H9 (cell line): ENCODE results near the gene POT1. TPM values are rescaled to one million over a fixed set of nuclear protein-coding genes. Genes with fewer than 3 reads are reported as not detected.

Experiments
- DNase-seq: peaks from one replicate; pipeline ENCODE4 v3.0.0-alpha.2; 2017
- H2AFZ ChIP-seq: one replicate; pipeline ENCODE4 v1.6.1; 2013; ENCODE audit warnings: mild to moderate bottlenecking, low read length, control low read depth, moderate library complexity
- H2AK5ac ChIP-seq: 2 replicates; pipeline ENCODE4 v1.6.1; 2013; ENCODE audit warnings: low read length, control low read depth, mixed read lengths; ENCODE audit not compliant: insufficient read length
- H2BK120ac ChIP-seq: one replicate; pipeline ENCODE4 v1.6.1; 2013; ENCODE audit warnings: low read depth, mild to moderate bottlenecking, low read length, control low read depth, inconsistent platforms; ENCODE audit not compliant: poor library complexity, severe bottlenecking
- H2BK12ac ChIP-seq: 2 replicates; pipeline ENCODE4 v1.6.1; 2013; ENCODE audit warnings: low read length, control low read depth, mixed read lengths, low read depth; ENCODE audit not compliant: insufficient read length
- H2BK15ac ChIP-seq: 2 replicates; pipeline ENCODE4 v1.6.1; 2013; ENCODE audit warnings: low read depth, low read length, control low read depth
- H2BK20ac ChIP-seq: one replicate; pipeline ENCODE4 v1.6.1; 2013; ENCODE audit warnings: low read depth, mild to moderate bottlenecking, low read length, control low read depth, inconsistent platforms; ENCODE audit not compliant: poor library complexity, severe bottlenecking
- H2BK5ac ChIP-seq: 2 replicates; pipeline ENCODE4 v1.6.1; 2013; ENCODE audit warnings: low read length, control low read depth, mixed read lengths; ENCODE audit not compliant: insufficient read length
- H3K14ac ChIP-seq: 2 replicates; pipeline ENCODE4 v1.6.1; 2013; ENCODE audit warnings: low read length, control low read depth; ENCODE audit not compliant: insufficient read depth
- H3K18ac ChIP-seq: 2 replicates; pipeline ENCODE4 v1.6.1; 2013; ENCODE audit warnings: low read depth, mild to moderate bottlenecking, mixed read lengths, low read length, control low read depth; ENCODE audit not compliant: insufficient read length
- H3K23ac ChIP-seq: 2 replicates; pipeline ENCODE4 v1.6.1; 2013; ENCODE audit warnings: low read length, control low read depth, mixed read lengths, low read depth; ENCODE audit not compliant: insufficient read length
- H3K23me2 ChIP-seq: 2 replicates; pipeline ENCODE4 v1.6.1; 2013; ENCODE audit warnings: low read depth, mild to moderate bottlenecking, mixed read lengths, low read length, control low read depth; ENCODE audit not compliant: insufficient read length, poor library complexity, severe bottlenecking
- H3K27ac ChIP-seq: 2 replicates; pipeline ENCODE4 v1.5.1; 2013; ENCODE audit warnings: low read length, control low read depth, mixed read lengths, low read depth; ENCODE audit not compliant: insufficient read length
- H3K27me3 ChIP-seq: 2 replicates; pipeline ENCODE4 v1.6.1; 2013; ENCODE audit warnings: low read length, control low read depth, inconsistent platforms; ENCODE audit not compliant: insufficient read depth
- H3K4ac ChIP-seq: 2 replicates; pipeline ENCODE4 v1.6.1; 2013; ENCODE audit warnings: low read depth, mild to moderate bottlenecking, control low read depth, inconsistent platforms, low read length, moderate library complexity
- H3K4me1 ChIP-seq: 2 replicates; pipeline ENCODE4 v1.6.1; 2013; ENCODE audit warnings: low read length, control low read depth, inconsistent platforms; ENCODE audit not compliant: insufficient read depth
- H3K4me2 ChIP-seq: 2 replicates; pipeline ENCODE4 v1.6.1; 2013; ENCODE audit warnings: low read length, control low read depth, mixed read lengths; ENCODE audit not compliant: insufficient read length, insufficient read depth
- H3K56ac ChIP-seq: 2 replicates; pipeline ENCODE4 v1.6.1; 2013; ENCODE audit warnings: low read depth, mild to moderate bottlenecking, mixed read lengths, low read length, control low read depth; ENCODE audit not compliant: insufficient read length
- H3K79me1 ChIP-seq: 2 replicates; pipeline ENCODE4 v1.6.1; 2013; ENCODE audit warnings: low read depth, mild to moderate bottlenecking, moderate library complexity, low read length, control low read depth, inconsistent platforms; ENCODE audit not compliant: insufficient read depth, poor library complexity, severe bottlenecking
- H3K79me2 ChIP-seq: 2 replicates; pipeline ENCODE4 v1.6.1; 2013; ENCODE audit warnings: low read length, control low read depth, inconsistent platforms; ENCODE audit not compliant: insufficient read depth
- H3K9ac ChIP-seq: 2 replicates; pipeline ENCODE4 v1.6.1; 2013; ENCODE audit warnings: low read length, control low read depth, mixed read lengths; ENCODE audit not compliant: insufficient read length; ENCODE audit errors: extremely low read depth
- H3K9me3 ChIP-seq: one replicate; pipeline ENCODE4 v1.6.1; 2013; ENCODE audit warnings: low read depth, low read length, inconsistent platforms; ENCODE audit not compliant: control insufficient read depth
- H3T11ph ChIP-seq: one replicate; pipeline ENCODE4 v1.6.1; 2013; ENCODE audit warnings: mild to moderate bottlenecking, low read length, control low read depth, inconsistent platforms
- H4K20me1 ChIP-seq: one replicate; pipeline ENCODE4 v1.6.1; 2013; ENCODE audit not compliant: control insufficient read depth, insufficient read length, insufficient read depth
- H4K5ac ChIP-seq: 2 replicates; pipeline ENCODE4 v1.6.1; 2013; ENCODE audit warnings: low read depth, mild to moderate bottlenecking, mixed read lengths, low read length, control low read depth; ENCODE audit not compliant: insufficient read length
- H4K8ac ChIP-seq: replicated peaks from 2 replicates; pipeline ENCODE4 v1.6.1; 2013; ENCODE audit warnings: low read length, control low read depth, mixed read lengths, low read depth; ENCODE audit not compliant: insufficient read length
- H4K91ac ChIP-seq: 2 replicates; pipeline ENCODE4 v1.6.1; 2013; ENCODE audit warnings: low read depth, mild to moderate bottlenecking, moderate library complexity, mixed read lengths, low read length, control low read depth; ENCODE audit not compliant: insufficient read length
- H3K27ac Mint-ChIP-seq, 3 experiments: 2 replicates in 2 of 3; 3 replicates in 1 of 3; pipeline ENCODE4 v1.8.0; 2020 to 2021; ENCODE audit warnings: mixed read lengths in 3 of 3, mild to moderate bottlenecking in 1 of 3, moderate library complexity in 1 of 3
- H3K27me3 Mint-ChIP-seq: 2 replicates; pipeline ENCODE4 v1.8.0; 2021; ENCODE audit warnings: low read depth, mild to moderate bottlenecking, moderate library complexity, mixed read lengths
- H3K36me3 Mint-ChIP-seq, 3 experiments: 2 replicates in 2 of 3; 3 replicates in 1 of 3; pipeline ENCODE4 v1.8.0; 2020 to 2021; ENCODE audit warnings: low read depth in 3 of 3, mixed read lengths in 3 of 3; ENCODE audit not compliant: insufficient read depth in 1 of 3
- H3K4me1 Mint-ChIP-seq, 2 experiments: 2 replicates each; pipeline ENCODE4 v1.8.0; 2020; ENCODE audit warnings: mixed read lengths in 2 of 2
- H3K4me3 Mint-ChIP-seq, 2 experiments: 2 replicates in 1 of 2; 3 replicates in 1 of 2; pipeline ENCODE4 v1.8.0; 2020 to 2021; ENCODE audit warnings: mild to moderate bottlenecking in 2 of 2, mixed read lengths in 2 of 2, moderate library complexity in 1 of 2
- H3K9me3 Mint-ChIP-seq, 2 experiments: 2 replicates in 1 of 2; 3 replicates in 1 of 2; pipeline ENCODE4 v1.8.0; 2020; ENCODE audit warnings: mild to moderate bottlenecking in 2 of 2, mixed read lengths in 2 of 2, moderate library complexity in 1 of 2
- CTCF ChIP-seq: fragments of 200-600 bp; sonication (generic); conservative IDR thresholded peaks from 3 replicates; pipeline ENCODE4 v1.8.0; 2021; ENCODE audit warnings: antibody characterized with exemption, mild to moderate bottlenecking
- WGBS: extraction: QIAGEN DNeasy Blood & Tissue Kit; methylation state at CpG from one replicate; pipeline ENCODE4 v1.1.7; 2013; ENCODE audit warnings: missing lambda C conversion rate, low lambda C conversion rate, mixed read lengths; ENCODE audit not compliant: insufficient read length; ENCODE audit errors: extremely low coverage; 5-methylcytosine and 5-hydroxymethylcytosine counted together
- total RNA-seq: library from RNA; stranded (reverse); gene quantifications from 2 replicates; pipeline ENCODE4 v1.2.1, GENCODE V29; 2021

POT1 gene
- total RNA-seq, 1 experiment from 2014 or later, result 23.4 TPM

GRCh38 chr7:124796771-124797170 is 132.9 kb downstream of the POT1 start:
- Histone ChIP-seq H2BK12ac (no peak overlapping the region), H4K5ac (no peak overlapping the region), H3K56ac (no peak overlapping the region), H3K4ac (no peak overlapping the region), H3K4me2 (no peak overlapping the region), H3K79me2 (no peaks in the 10 kb centered on the region), H2AK5ac (no peak overlapping the region), H3K18ac (no peak overlapping the region), H3K9me3 (no peaks in the 10 kb centered on the region), H2BK5ac (no peak overlapping the region), H2BK120ac (no peak overlapping the region), H3K9ac (no peak overlapping the region), H3K23me2 (no peaks in the 10 kb centered on the region), H3K27me3 (no peaks in the 10 kb centered on the region), H3K23ac (no peak overlapping the region), H3K79me1 (no peaks in the 10 kb centered on the region), H3K14ac (no peak overlapping the region), H4K91ac (no peak overlapping the region), H4K8ac (no peak overlapping the region), H2BK20ac (no peak overlapping the region), H3K4me1 (no peaks in the 10 kb centered on the region), H3K27ac (no peak overlapping the region), H3T11ph (no peak overlapping the region), H2AFZ (no peak overlapping the region), H2BK15ac (no peak overlapping the region), H4K20me1 (no peaks in the 10 kb centered on the region)
- H3K4me3 Mint-ChIP-seq, result no peak overlapping the region
- no peaks in the 10 kb centered on the region for H3K27me3 Mint-ChIP-seq
- no peaks in the 10 kb centered on the region for H3K9me3 Mint-ChIP-seq
- no peaks in the 10 kb centered on the region for H3K36me3 Mint-ChIP-seq
- no peak overlapping the region for H3K27ac Mint-ChIP-seq
- no CpG with 5 or more reads among the region's 2 CpGs for WGBS
- H3K4me1 Mint-ChIP-seq, result peaks cover 0 to 2% of the 10 kb centered on the region in 2 experiments; a peak in 1 of 4 replicates
- no peak for DNase-seq
- no peak for TF ChIP-seq CTCF
